H9 (cell line): ENCODE results near the gene LRMDA. TPM values are rescaled to one million over a fixed set of nuclear protein-coding genes. Genes with fewer than 3 reads are reported as not detected.

Experiments used
- DNase-seq: peaks from one replicate; pipeline ENCODE4 v3.0.0-alpha.2; 2017
- H2AFZ ChIP-seq: one replicate; pipeline ENCODE4 v1.6.1; 2013; ENCODE audit warnings: mild to moderate bottlenecking, low read length, control low read depth, moderate library complexity
- H2AK5ac ChIP-seq: 2 replicates; pipeline ENCODE4 v1.6.1; 2013; ENCODE audit warnings: low read length, control low read depth, mixed read lengths; ENCODE audit not compliant: insufficient read length
- H2BK120ac ChIP-seq: one replicate; pipeline ENCODE4 v1.6.1; 2013; ENCODE audit warnings: low read depth, mild to moderate bottlenecking, low read length, control low read depth, inconsistent platforms; ENCODE audit not compliant: poor library complexity, severe bottlenecking
- H2BK12ac ChIP-seq: 2 replicates; pipeline ENCODE4 v1.6.1; 2013; ENCODE audit warnings: low read length, control low read depth, mixed read lengths, low read depth; ENCODE audit not compliant: insufficient read length
- H2BK15ac ChIP-seq: 2 replicates; pipeline ENCODE4 v1.6.1; 2013; ENCODE audit warnings: low read depth, low read length, control low read depth
- H2BK20ac ChIP-seq: one replicate; pipeline ENCODE4 v1.6.1; 2013; ENCODE audit warnings: low read depth, mild to moderate bottlenecking, low read length, control low read depth, inconsistent platforms; ENCODE audit not compliant: poor library complexity, severe bottlenecking
- H2BK5ac ChIP-seq: 2 replicates; pipeline ENCODE4 v1.6.1; 2013; ENCODE audit warnings: low read length, control low read depth, mixed read lengths; ENCODE audit not compliant: insufficient read length
- H3K14ac ChIP-seq: 2 replicates; pipeline ENCODE4 v1.6.1; 2013; ENCODE audit warnings: low read length, control low read depth; ENCODE audit not compliant: insufficient read depth
- H3K18ac ChIP-seq: 2 replicates; pipeline ENCODE4 v1.6.1; 2013; ENCODE audit warnings: low read depth, mild to moderate bottlenecking, mixed read lengths, low read length, control low read depth; ENCODE audit not compliant: insufficient read length
- H3K23ac ChIP-seq: 2 replicates; pipeline ENCODE4 v1.6.1; 2013; ENCODE audit warnings: low read length, control low read depth, mixed read lengths, low read depth; ENCODE audit not compliant: insufficient read length
- H3K23me2 ChIP-seq: 2 replicates; pipeline ENCODE4 v1.6.1; 2013; ENCODE audit warnings: low read depth, mild to moderate bottlenecking, mixed read lengths, low read length, control low read depth; ENCODE audit not compliant: insufficient read length, poor library complexity, severe bottlenecking
- H3K27ac ChIP-seq: 2 replicates; pipeline ENCODE4 v1.5.1; 2013; ENCODE audit warnings: low read length, control low read depth, mixed read lengths, low read depth; ENCODE audit not compliant: insufficient read length
- H3K27me3 ChIP-seq: 2 replicates; pipeline ENCODE4 v1.6.1; 2013; ENCODE audit warnings: low read length, control low read depth, inconsistent platforms; ENCODE audit not compliant: insufficient read depth
- H3K4ac ChIP-seq: 2 replicates; pipeline ENCODE4 v1.6.1; 2013; ENCODE audit warnings: low read depth, mild to moderate bottlenecking, control low read depth, inconsistent platforms, low read length, moderate library complexity
- H3K4me1 ChIP-seq: 2 replicates; pipeline ENCODE4 v1.6.1; 2013; ENCODE audit warnings: low read length, control low read depth, inconsistent platforms; ENCODE audit not compliant: insufficient read depth
- H3K4me2 ChIP-seq: 2 replicates; pipeline ENCODE4 v1.6.1; 2013; ENCODE audit warnings: low read length, control low read depth, mixed read lengths; ENCODE audit not compliant: insufficient read length, insufficient read depth
- H3K56ac ChIP-seq: 2 replicates; pipeline ENCODE4 v1.6.1; 2013; ENCODE audit warnings: low read depth, mild to moderate bottlenecking, mixed read lengths, low read length, control low read depth; ENCODE audit not compliant: insufficient read length
- H3K79me1 ChIP-seq: 2 replicates; pipeline ENCODE4 v1.6.1; 2013; ENCODE audit warnings: low read depth, mild to moderate bottlenecking, moderate library complexity, low read length, control low read depth, inconsistent platforms; ENCODE audit not compliant: insufficient read depth, poor library complexity, severe bottlenecking
- H3K79me2 ChIP-seq: 2 replicates; pipeline ENCODE4 v1.6.1; 2013; ENCODE audit warnings: low read length, control low read depth, inconsistent platforms; ENCODE audit not compliant: insufficient read depth
- H3K9ac ChIP-seq: 2 replicates; pipeline ENCODE4 v1.6.1; 2013; ENCODE audit warnings: low read length, control low read depth, mixed read lengths; ENCODE audit not compliant: insufficient read length; ENCODE audit errors: extremely low read depth
- H3K9me3 ChIP-seq: one replicate; pipeline ENCODE4 v1.6.1; 2013; ENCODE audit warnings: low read depth, low read length, inconsistent platforms; ENCODE audit not compliant: control insufficient read depth
- H3T11ph ChIP-seq: one replicate; pipeline ENCODE4 v1.6.1; 2013; ENCODE audit warnings: mild to moderate bottlenecking, low read length, control low read depth, inconsistent platforms
- H4K20me1 ChIP-seq: one replicate; pipeline ENCODE4 v1.6.1; 2013; ENCODE audit not compliant: control insufficient read depth, insufficient read length, insufficient read depth
- H4K5ac ChIP-seq: 2 replicates; pipeline ENCODE4 v1.6.1; 2013; ENCODE audit warnings: low read depth, mild to moderate bottlenecking, mixed read lengths, low read length, control low read depth; ENCODE audit not compliant: insufficient read length
- H4K8ac ChIP-seq: replicated peaks from 2 replicates; pipeline ENCODE4 v1.6.1; 2013; ENCODE audit warnings: low read length, control low read depth, mixed read lengths, low read depth; ENCODE audit not compliant: insufficient read length
- H4K91ac ChIP-seq: 2 replicates; pipeline ENCODE4 v1.6.1; 2013; ENCODE audit warnings: low read depth, mild to moderate bottlenecking, moderate library complexity, mixed read lengths, low read length, control low read depth; ENCODE audit not compliant: insufficient read length
- H3K27ac Mint-ChIP-seq, 3 experiments: 2 replicates in 2 of 3; 3 replicates in 1 of 3; pipeline ENCODE4 v1.8.0; 2020 to 2021; ENCODE audit warnings: mixed read lengths in 3 of 3, mild to moderate bottlenecking in 1 of 3, moderate library complexity in 1 of 3
- H3K27me3 Mint-ChIP-seq: 2 replicates; pipeline ENCODE4 v1.8.0; 2021; ENCODE audit warnings: low read depth, mild to moderate bottlenecking, moderate library complexity, mixed read lengths
- H3K36me3 Mint-ChIP-seq, 3 experiments: 2 replicates in 2 of 3; 3 replicates in 1 of 3; pipeline ENCODE4 v1.8.0; 2020 to 2021; ENCODE audit warnings: low read depth in 3 of 3, mixed read lengths in 3 of 3; ENCODE audit not compliant: insufficient read depth in 1 of 3
- H3K4me1 Mint-ChIP-seq, 2 experiments: 2 replicates each; pipeline ENCODE4 v1.8.0; 2020; ENCODE audit warnings: mixed read lengths in 2 of 2
- H3K4me3 Mint-ChIP-seq, 2 experiments: 2 replicates in 1 of 2; 3 replicates in 1 of 2; pipeline ENCODE4 v1.8.0; 2020 to 2021; ENCODE audit warnings: mild to moderate bottlenecking in 2 of 2, mixed read lengths in 2 of 2, moderate library complexity in 1 of 2
- H3K9me3 Mint-ChIP-seq, 2 experiments: 2 replicates in 1 of 2; 3 replicates in 1 of 2; pipeline ENCODE4 v1.8.0; 2020; ENCODE audit warnings: mild to moderate bottlenecking in 2 of 2, mixed read lengths in 2 of 2, moderate library complexity in 1 of 2
- WGBS: extraction: QIAGEN DNeasy Blood & Tissue Kit; methylation state at CpG from one replicate; pipeline ENCODE4 v1.1.7; 2013; ENCODE audit warnings: missing lambda C conversion rate, low lambda C conversion rate, mixed read lengths; ENCODE audit not compliant: insufficient read length; ENCODE audit errors: extremely low coverage; 5-methylcytosine and 5-hydroxymethylcytosine counted together
- total RNA-seq: library from RNA; stranded (reverse); gene quantifications from 2 replicates; pipeline ENCODE4 v1.2.1, GENCODE V29; 2021
- TF ChIP-seq, protein P1 (sequence below): fragments of 200-600 bp; sonication (generic); conservative IDR thresholded peaks from 3 replicates; pipeline ENCODE4 v1.8.0; 2021; ENCODE audit warnings: antibody characterized with exemption, mild to moderate bottlenecking

LRMDA gene
- total RNA-seq, 1 experiment from 2014 or later: 1.8 TPM

DNA sequence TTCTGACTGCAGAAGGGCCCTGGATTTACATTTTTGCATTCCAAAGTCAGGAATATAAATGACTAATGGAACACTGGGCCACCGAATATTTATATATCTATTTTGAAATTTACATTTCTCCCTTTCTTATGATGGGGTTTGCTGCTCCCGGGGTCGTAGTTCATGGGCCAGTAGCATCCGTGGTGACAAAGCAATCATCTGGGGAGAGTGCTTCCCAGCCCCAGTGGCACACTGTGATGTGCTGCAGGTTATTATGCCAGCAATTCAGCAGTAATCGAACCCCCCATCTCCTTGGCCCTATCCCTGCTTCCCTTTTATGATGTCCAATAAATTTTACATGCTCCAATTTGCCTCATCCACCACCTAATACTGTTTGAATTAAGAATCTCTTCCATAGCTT lies 837.5 kb downstream of the LRMDA start:
- Histone ChIP-seq H3T11ph (no peak overlapping the region), H3K4me1 (peaks cover 6% of the 10 kb centered on the region), H3K23me2 (no peaks in the 10 kb centered on the region), H3K56ac (no peak overlapping the region), H4K8ac (no peak overlapping the region), H3K79me2 (no peaks in the 10 kb centered on the region), H2BK15ac (no peak overlapping the region), H3K27ac (no peak overlapping the region), H3K14ac (no peak overlapping the region), H3K23ac (no peak overlapping the region), H2BK5ac (no peak overlapping the region), H4K20me1 (no peaks in the 10 kb centered on the region), H4K91ac (no peak overlapping the region), H3K9ac (no peak overlapping the region), H4K5ac (no peak overlapping the region), H3K9me3 (no peaks in the 10 kb centered on the region), H2BK12ac (no peak overlapping the region), H3K4ac (no peak overlapping the region; the same call in 1 of the 2 replicates), H3K27me3 (no peaks in the 10 kb centered on the region), H2AK5ac (no peak overlapping the region), H2BK20ac (no peak overlapping the region), H3K18ac (no peak overlapping the region), H2AFZ (no peak overlapping the region), H3K79me1 (no peaks in the 10 kb centered on the region), H3K4me2 (no peak overlapping the region), H2BK120ac (no peak overlapping the region)
- Mint-ChIP-seq H3K4me3 (no peak overlapping the region), H3K9me3 (peaks cover 0 to under 1% of the 10 kb centered on the region in 2 experiments; a peak in 2 of 5 replicates), H3K27me3 (no peaks in the 10 kb centered on the region), H3K36me3 (peaks cover 0 to 2% (median 0%) of the 10 kb centered on the region in 3 experiments; a peak in 1 of 7 replicates), H3K4me1 (peaks cover 24 to 27% of the 10 kb centered on the region in 2 experiments), H3K27ac (no peak overlapping the region)
- no CpG with 5 or more reads among the region's 5 CpGs for WGBS
- TF ChIP-seq, protein P1, sequence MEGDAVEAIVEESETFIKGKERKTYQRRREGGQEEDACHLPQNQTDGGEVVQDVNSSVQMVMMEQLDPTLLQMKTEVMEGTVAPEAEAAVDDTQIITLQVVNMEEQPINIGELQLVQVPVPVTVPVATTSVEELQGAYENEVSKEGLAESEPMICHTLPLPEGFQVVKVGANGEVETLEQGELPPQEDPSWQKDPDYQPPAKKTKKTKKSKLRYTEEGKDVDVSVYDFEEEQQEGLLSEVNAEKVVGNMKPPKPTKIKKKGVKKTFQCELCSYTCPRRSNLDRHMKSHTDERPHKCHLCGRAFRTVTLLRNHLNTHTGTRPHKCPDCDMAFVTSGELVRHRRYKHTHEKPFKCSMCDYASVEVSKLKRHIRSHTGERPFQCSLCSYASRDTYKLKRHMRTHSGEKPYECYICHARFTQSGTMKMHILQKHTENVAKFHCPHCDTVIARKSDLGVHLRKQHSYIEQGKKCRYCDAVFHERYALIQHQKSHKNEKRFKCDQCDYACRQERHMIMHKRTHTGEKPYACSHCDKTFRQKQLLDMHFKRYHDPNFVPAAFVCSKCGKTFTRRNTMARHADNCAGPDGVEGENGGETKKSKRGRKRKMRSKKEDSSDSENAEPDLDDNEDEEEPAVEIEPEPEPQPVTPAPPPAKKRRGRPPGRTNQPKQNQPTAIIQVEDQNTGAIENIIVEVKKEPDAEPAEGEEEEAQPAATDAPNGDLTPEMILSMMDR: no peak
- no peak for DNase-seq
